K562 (cell line): ENCODE data around the gene NLRP6. TPM values are rescaled to one million over a fixed set of nuclear protein-coding genes. Genes with fewer than 3 reads are reported as not detected.

ENCODE experiments used
- ATAC-seq: fragments of 200-7000 bp; cut with Tn5 transposase; 3 replicates; pipeline ENCODE4 v1.9.1; 2020; ENCODE audit warnings: moderate library complexity
- BruUV-seq: library from RNA; stranded (reverse); fragments of 400-500 nt; replicated peaks from 2 replicates; lab custom pipeline; 2021; lab: Mats Ljungman, UMichigan
- CTCF ChIA-PET: fragments of 300-600 bp; formaldehyde crosslinking; extraction: SDS; loops from one replicate; lab custom pipeline; 2021; ENCODE audit warnings: low intra/inter-chr PET ratio; lab: Yijun Ruan, JAX
- POLR2A ChIA-PET: fragments of 300-600, 350-650 bp; sonication (Branson Sonifier 250); formaldehyde crosslinking; extraction: SDS; loops from one replicate; lab custom pipeline; 2021; ENCODE audit warnings: antibody characterized with exemption, inconsistent platforms; lab: Yijun Ruan, JAX
- DNase-seq, 4 experiments: peaks; one replicate each; pipeline versions ENCODE4 v3.0.0 to v3.0.0-alpha.2; 2011 to 2018; ENCODE audit warnings: low spot score in 3 of 4, mixed read lengths in 3 of 4; ENCODE audit errors: extremely low read depth in 1 of 4
- FAIRE-seq: peaks from 2 replicates; lab custom pipeline; 2011; peaks lifted over from hg19 to GRCh38; lab: Jason Lieb, UNC
- H2AFZ ChIP-seq: 2 replicates; pipeline ENCODE4 v1.6.0; 2011; ENCODE audit warnings: low read depth, low read length, control low read depth, inconsistent platforms
- H3K27ac ChIP-seq: fragments of 200-600 bp; 3 replicates; pipeline ENCODE4 v1.8.0; 2011; ENCODE audit warnings: low read depth, mild to moderate bottlenecking, control low read depth, inconsistent platforms, low read length, moderate library complexity, mixed read lengths; ENCODE audit errors: extremely low read depth
- H3K27me3 ChIP-seq, 2 experiments: fragments of 300-600 bp in 1 of 2; 2 replicates in 1 of 2; 3 replicates in 1 of 2; pipeline versions ENCODE4 v1.6.0 to v1.8.0; 2011; ENCODE audit warnings: inconsistent platforms in 2 of 2, low read length in 2 of 2, mild to moderate bottlenecking in 1 of 2, mixed read lengths in 1 of 2, moderate library complexity in 1 of 2; ENCODE audit not compliant: control insufficient read depth in 2 of 2, insufficient read depth in 2 of 2
- H3K36me3 ChIP-seq: fragments of 300-600 bp; 3 replicates; pipeline ENCODE4 v1.8.0; 2011; ENCODE audit warnings: mild to moderate bottlenecking, low read length, inconsistent platforms; ENCODE audit not compliant: control insufficient read depth, insufficient read depth
- H3K4me1 ChIP-seq, 2 experiments: fragments of 200-600 bp in 1 of 2; replicated peaks in 1 of 2; 2 replicates in 1 of 2; 3 replicates in 1 of 2; pipeline versions ENCODE4 v1.5.1 to v1.8.0; 2011; ENCODE audit warnings: inconsistent platforms in 2 of 2, low read length in 2 of 2, mild to moderate bottlenecking in 1 of 2, mixed read lengths in 1 of 2, moderate library complexity in 1 of 2; ENCODE audit not compliant: control insufficient read depth in 2 of 2, insufficient read depth in 2 of 2
- H3K4me2 ChIP-seq: 2 replicates; pipeline ENCODE4 v1.6.1; 2011; ENCODE audit warnings: low read length, control low read depth, inconsistent platforms, mixed read lengths; ENCODE audit not compliant: insufficient read depth
- H3K4me3 ChIP-seq: fragments of 200-600 bp; sonication (generic), shearing (Covaris generic); 2 replicates; pipeline ENCODE4 v1.5.1; 2016; ENCODE audit warnings: control low read depth, inconsistent platforms
- H3K79me2 ChIP-seq: fragments of 200-600 bp; 3 replicates; pipeline ENCODE4 v1.8.0; 2011; ENCODE audit warnings: low read length, inconsistent platforms; ENCODE audit not compliant: control insufficient read depth, insufficient read depth
- H3K9ac ChIP-seq, 2 experiments: 2 replicates each; pipeline versions ENCODE4 v1.6.0 to v1.6.1; 2011; ENCODE audit warnings: low read depth in 2 of 2, low read length in 2 of 2, control low read depth in 1 of 2, inconsistent platforms in 1 of 2, mild to moderate bottlenecking in 1 of 2, mixed read lengths in 1 of 2; ENCODE audit not compliant: insufficient read depth in 1 of 2
- H3K9me1 ChIP-seq: one replicate; pipeline ENCODE4 v1.6.0; 2011; ENCODE audit warnings: inconsistent platforms, mild to moderate bottlenecking, low read length, moderate library complexity; ENCODE audit not compliant: control insufficient read depth, insufficient read depth
- H3K9me3 ChIP-seq: replicated peaks from 2 replicates; pipeline ENCODE4 v1.5.1; 2011; ENCODE audit warnings: low read depth, low read length, inconsistent platforms; ENCODE audit not compliant: control insufficient read depth, insufficient read depth
- H4K20me1 ChIP-seq: replicated peaks from 2 replicates; pipeline ENCODE4 v1.6.1; 2011; ENCODE audit warnings: low read length, inconsistent platforms, mixed read lengths; ENCODE audit not compliant: control insufficient read depth, insufficient read depth
- HDGF ChIP-seq: fragments of 450-650 bp; IDR thresholded peaks from 2 replicates; pipeline ENCODE4 v1.6.1; 2016
- RBFOX2 ChIP-seq: fragments of 200-400 bp; formaldehyde crosslinking; IDR thresholded peaks from 2 replicates; pipeline ENCODE4 v1.6.1; 2017; ENCODE audit warnings: low read depth, mild to moderate bottlenecking, low read length, moderate library complexity
- XRCC3 ChIP-seq: fragments of 450-650 bp; IDR thresholded peaks from 2 replicates; pipeline ENCODE4 v1.6.1; 2017; ENCODE audit warnings: mild to moderate bottlenecking, moderate library complexity
- ZBTB7A ChIP-seq: IDR thresholded peaks from 2 replicates; pipeline ENCODE4 v1.6.1; 2011; ENCODE audit warnings: low read depth, mild to moderate bottlenecking, low read length, moderate library complexity, borderline replicate concordance; ENCODE audit not compliant: control insufficient read depth
- ZNF354B ChIP-seq: fragments of 250-450 bp; sonication (Bioruptor Pico); IDR thresholded peaks from 2 replicates; pipeline ENCODE4 v1.4.0; 2020
- WGBS: fragments of 100-300 bp; shearing (Covaris generic); methylation state at CpG from one replicate; pipeline ENCODE4 v1.1.6; 2016; ENCODE audit warnings: low coverage, mixed read lengths; ENCODE audit not compliant: insufficient coverage; ENCODE audit errors: missing lambda C conversion rate; 5-methylcytosine and 5-hydroxymethylcytosine counted together
- in situ Hi-C: fragments of 300-500 bp; cut with MboI; formaldehyde crosslinking; loops from 4 replicates; pipeline ENCODE4 v1.15.0; 2018; ENCODE audit warnings: inconsistent platforms, mixed read lengths
- intact Hi-C: fragments of 100-400 bp; cut with micrococcal nuclease; formaldehyde crosslinking; loops from 2 replicates; pipeline ENCODE4 v1.14.2; 2022
- polyA plus RNA-seq, 8 experiments: library from polyadenylated mRNA; depleted of rRNA in 4 of 8; stranded (reverse) in 5 of 8; unstranded in 3 of 8; fragments of >200 nt; fragmentation: Nextera tagmentation in 2 of 8; fragmentation: Illumina TruSeq in 1 of 8; extraction: Ambion mirVana in 2 of 8; extraction: Trizol in 1 of 8; gene quantifications; 2 replicates each; pipeline versions ENCODE4 v1.2.1 to v1.2.3, GENCODE V29; 2011 to 2014; ENCODE audit warnings: inconsistent platforms in 1 of 8, missing spikeins in 1 of 8
- total RNA-seq, 7 experiments: library from RNA; depleted of rRNA in 6 of 7; stranded (reverse); fragments of >200 nt in 6 of 7; fragmentation: Illumina TruSeq in 2 of 7; extraction: Trizol in 2 of 7; gene quantifications; 2 replicates each; pipeline versions ENCODE4 v1.2.1 to v1.2.3, GENCODE V29; 2011 to 2021; ENCODE audit warnings: low replicate concordance in 1 of 7
- TF ChIP-seq, protein P1 (sequence below): fragments of 450-650 bp; IDR thresholded peaks from 2 replicates; pipeline ENCODE4 v1.6.1; 2016; ENCODE audit warnings: mild to moderate bottlenecking, moderate library complexity
- TF ChIP-seq, protein P2 (sequence below): fragments of 200-800 bp; sonication (Bioruptor generic); IDR thresholded peaks from 2 replicates; pipeline ENCODE4 v1.6.1; 2017; ENCODE audit warnings: missing genetic modification characterization, missing compliant biosample characterization
- TF ChIP-seq, protein P3 (sequence below): fragments of 250-450 bp; sonication (Bioruptor Pico); IDR thresholded peaks from 2 replicates; pipeline ENCODE4 v1.5.0; 2020; ENCODE audit warnings: mild to moderate bottlenecking

NLRP6 gene
- total and polyA plus RNA-seq, 9 of the 15 experiments (the other 6 are each of a cell fraction or from before 2014, with no cell fraction given), result 0.03 to 0.18 (median 0.15) TPM; not detected in 5

DNA sequence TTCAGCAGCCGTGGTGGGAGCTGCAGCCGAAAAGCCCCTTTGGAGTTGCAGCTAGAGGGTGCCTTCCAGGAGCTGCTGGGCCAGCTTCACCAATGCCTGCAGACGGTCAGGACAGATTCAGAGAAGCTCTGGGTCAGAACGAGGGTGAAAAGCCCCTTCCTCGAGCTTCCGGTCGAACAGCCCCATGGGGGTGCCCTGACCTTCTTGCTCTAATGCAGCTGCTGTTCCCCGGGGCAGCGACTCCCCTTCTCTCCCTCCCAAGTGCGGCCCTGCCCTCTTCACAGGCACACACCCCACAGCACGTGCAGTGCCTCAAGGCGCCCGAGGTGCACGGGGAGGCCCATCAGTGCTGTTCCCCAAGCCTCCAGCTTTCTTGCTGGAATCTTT is 52.1 kb downstream of the NLRP6 start:
- ATAC-seq, result no peak
- Histone ChIP-seq H3K36me3 (no peaks in the 10 kb centered on the region), H3K9ac (peak overlapping the region; percentile 58 to 77), H3K4me2 (peak overlapping the region; percentile 67), H3K9me1 (no peaks in the 10 kb centered on the region), H3K27ac (peak overlapping the region; percentile 79), H3K9me3 (peaks cover 7% of the 10 kb centered on the region; the same call in 1 of the 2 replicates), H4K20me1 (no peaks in the 10 kb centered on the region), H3K4me3 (no peak overlapping the region), H3K79me2 (peaks cover 29% of the 10 kb centered on the region), H2AFZ (no peak overlapping the region), H3K4me1 (peaks cover 50 to 58% of the 10 kb centered on the region in 2 experiments), H3K27me3 (no peaks in the 10 kb centered on the region)
- DNase-seq, result no peak
- CTCF ChIA-PET, result no interaction called here
- POLR2A ChIA-PET, result interaction anchor here (0.6 to 3.1 kb wide), 14 partner anchors 10 to 1063 kb away, joined by 3 to 21 read pairs (median 4); partner anchors contain the start of genes BET1L and RIC8A
- FAIRE-seq, result no peak
- BruUV-seq, result no TSS peak
- intact Hi-C loops, result no loop called here
- WGBS, result 60% methylated on average over 12 of the region's 14 CpGs
- in situ Hi-C loops, result no loop called here
- TF ChIP-seq, protein P1, sequence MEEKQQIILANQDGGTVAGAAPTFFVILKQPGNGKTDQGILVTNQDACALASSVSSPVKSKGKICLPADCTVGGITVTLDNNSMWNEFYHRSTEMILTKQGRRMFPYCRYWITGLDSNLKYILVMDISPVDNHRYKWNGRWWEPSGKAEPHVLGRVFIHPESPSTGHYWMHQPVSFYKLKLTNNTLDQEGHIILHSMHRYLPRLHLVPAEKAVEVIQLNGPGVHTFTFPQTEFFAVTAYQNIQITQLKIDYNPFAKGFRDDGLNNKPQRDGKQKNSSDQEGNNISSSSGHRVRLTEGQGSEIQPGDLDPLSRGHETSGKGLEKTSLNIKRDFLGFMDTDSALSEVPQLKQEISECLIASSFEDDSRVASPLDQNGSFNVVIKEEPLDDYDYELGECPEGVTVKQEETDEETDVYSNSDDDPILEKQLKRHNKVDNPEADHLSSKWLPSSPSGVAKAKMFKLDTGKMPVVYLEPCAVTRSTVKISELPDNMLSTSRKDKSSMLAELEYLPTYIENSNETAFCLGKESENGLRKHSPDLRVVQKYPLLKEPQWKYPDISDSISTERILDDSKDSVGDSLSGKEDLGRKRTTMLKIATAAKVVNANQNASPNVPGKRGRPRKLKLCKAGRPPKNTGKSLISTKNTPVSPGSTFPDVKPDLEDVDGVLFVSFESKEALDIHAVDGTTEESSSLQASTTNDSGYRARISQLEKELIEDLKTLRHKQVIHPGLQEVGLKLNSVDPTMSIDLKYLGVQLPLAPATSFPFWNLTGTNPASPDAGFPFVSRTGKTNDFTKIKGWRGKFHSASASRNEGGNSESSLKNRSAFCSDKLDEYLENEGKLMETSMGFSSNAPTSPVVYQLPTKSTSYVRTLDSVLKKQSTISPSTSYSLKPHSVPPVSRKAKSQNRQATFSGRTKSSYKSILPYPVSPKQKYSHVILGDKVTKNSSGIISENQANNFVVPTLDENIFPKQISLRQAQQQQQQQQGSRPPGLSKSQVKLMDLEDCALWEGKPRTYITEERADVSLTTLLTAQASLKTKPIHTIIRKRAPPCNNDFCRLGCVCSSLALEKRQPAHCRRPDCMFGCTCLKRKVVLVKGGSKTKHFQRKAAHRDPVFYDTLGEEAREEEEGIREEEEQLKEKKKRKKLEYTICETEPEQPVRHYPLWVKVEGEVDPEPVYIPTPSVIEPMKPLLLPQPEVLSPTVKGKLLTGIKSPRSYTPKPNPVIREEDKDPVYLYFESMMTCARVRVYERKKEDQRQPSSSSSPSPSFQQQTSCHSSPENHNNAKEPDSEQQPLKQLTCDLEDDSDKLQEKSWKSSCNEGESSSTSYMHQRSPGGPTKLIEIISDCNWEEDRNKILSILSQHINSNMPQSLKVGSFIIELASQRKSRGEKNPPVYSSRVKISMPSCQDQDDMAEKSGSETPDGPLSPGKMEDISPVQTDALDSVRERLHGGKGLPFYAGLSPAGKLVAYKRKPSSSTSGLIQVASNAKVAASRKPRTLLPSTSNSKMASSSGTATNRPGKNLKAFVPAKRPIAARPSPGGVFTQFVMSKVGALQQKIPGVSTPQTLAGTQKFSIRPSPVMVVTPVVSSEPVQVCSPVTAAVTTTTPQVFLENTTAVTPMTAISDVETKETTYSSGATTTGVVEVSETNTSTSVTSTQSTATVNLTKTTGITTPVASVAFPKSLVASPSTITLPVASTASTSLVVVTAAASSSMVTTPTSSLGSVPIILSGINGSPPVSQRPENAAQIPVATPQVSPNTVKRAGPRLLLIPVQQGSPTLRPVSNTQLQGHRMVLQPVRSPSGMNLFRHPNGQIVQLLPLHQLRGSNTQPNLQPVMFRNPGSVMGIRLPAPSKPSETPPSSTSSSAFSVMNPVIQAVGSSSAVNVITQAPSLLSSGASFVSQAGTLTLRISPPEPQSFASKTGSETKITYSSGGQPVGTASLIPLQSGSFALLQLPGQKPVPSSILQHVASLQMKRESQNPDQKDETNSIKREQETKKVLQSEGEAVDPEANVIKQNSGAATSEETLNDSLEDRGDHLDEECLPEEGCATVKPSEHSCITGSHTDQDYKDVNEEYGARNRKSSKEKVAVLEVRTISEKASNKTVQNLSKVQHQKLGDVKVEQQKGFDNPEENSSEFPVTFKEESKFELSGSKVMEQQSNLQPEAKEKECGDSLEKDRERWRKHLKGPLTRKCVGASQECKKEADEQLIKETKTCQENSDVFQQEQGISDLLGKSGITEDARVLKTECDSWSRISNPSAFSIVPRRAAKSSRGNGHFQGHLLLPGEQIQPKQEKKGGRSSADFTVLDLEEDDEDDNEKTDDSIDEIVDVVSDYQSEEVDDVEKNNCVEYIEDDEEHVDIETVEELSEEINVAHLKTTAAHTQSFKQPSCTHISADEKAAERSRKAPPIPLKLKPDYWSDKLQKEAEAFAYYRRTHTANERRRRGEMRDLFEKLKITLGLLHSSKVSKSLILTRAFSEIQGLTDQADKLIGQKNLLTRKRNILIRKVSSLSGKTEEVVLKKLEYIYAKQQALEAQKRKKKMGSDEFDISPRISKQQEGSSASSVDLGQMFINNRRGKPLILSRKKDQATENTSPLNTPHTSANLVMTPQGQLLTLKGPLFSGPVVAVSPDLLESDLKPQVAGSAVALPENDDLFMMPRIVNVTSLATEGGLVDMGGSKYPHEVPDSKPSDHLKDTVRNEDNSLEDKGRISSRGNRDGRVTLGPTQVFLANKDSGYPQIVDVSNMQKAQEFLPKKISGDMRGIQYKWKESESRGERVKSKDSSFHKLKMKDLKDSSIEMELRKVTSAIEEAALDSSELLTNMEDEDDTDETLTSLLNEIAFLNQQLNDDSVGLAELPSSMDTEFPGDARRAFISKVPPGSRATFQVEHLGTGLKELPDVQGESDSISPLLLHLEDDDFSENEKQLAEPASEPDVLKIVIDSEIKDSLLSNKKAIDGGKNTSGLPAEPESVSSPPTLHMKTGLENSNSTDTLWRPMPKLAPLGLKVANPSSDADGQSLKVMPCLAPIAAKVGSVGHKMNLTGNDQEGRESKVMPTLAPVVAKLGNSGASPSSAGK, result peak; percentile 82
- TF ChIP-seq, protein P2, sequence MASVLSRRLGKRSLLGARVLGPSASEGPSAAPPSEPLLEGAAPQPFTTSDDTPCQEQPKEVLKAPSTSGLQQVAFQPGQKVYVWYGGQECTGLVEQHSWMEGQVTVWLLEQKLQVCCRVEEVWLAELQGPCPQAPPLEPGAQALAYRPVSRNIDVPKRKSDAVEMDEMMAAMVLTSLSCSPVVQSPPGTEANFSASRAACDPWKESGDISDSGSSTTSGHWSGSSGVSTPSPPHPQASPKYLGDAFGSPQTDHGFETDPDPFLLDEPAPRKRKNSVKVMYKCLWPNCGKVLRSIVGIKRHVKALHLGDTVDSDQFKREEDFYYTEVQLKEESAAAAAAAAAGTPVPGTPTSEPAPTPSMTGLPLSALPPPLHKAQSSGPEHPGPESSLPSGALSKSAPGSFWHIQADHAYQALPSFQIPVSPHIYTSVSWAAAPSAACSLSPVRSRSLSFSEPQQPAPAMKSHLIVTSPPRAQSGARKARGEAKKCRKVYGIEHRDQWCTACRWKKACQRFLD (CRISPR knock-in tag), result 0 out of 2 replicates have a peak, but pooled peaks have one; percentile 18
- TF ChIP-seq RBFOX2 (peak; percentile 49; the same call in 1 of the 2 replicates), XRCC3 (no peak), ZNF354B (CRISPR knock-in tag) (no peak), ZBTB7A (peak; percentile 23; the same call in 1 of the 2 replicates), HDGF (no peak)
- TF ChIP-seq, protein P3, sequence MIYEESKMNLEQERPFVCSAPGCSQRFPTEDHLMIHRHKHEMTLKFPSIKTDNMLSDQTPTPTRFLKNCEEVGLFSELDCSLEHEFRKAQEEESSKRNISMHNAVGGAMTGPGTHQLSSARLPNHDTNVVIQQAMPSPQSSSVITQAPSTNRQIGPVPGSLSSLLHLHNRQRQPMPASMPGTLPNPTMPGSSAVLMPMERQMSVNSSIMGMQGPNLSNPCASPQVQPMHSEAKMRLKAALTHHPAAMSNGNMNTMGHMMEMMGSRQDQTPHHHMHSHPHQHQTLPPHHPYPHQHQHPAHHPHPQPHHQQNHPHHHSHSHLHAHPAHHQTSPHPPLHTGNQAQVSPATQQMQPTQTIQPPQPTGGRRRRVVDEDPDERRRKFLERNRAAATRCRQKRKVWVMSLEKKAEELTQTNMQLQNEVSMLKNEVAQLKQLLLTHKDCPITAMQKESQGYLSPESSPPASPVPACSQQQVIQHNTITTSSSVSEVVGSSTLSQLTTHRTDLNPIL (CRISPR knock-in tag), result no peak
